HG03469 (cell line): ENCODE measurements around the gene SLC26A9.

Experiments used
- ATAC-seq: cut with Tn5 transposase; IDR thresholded peaks from one replicate; pipeline ENCODE4 v1.9.1; 2021; ENCODE audit warnings: mild to moderate bottlenecking, moderate library complexity, moderate number of reproducible peaks; ENCODE audit not compliant: unreplicated experiment

Gene SLC26A9, protein sequence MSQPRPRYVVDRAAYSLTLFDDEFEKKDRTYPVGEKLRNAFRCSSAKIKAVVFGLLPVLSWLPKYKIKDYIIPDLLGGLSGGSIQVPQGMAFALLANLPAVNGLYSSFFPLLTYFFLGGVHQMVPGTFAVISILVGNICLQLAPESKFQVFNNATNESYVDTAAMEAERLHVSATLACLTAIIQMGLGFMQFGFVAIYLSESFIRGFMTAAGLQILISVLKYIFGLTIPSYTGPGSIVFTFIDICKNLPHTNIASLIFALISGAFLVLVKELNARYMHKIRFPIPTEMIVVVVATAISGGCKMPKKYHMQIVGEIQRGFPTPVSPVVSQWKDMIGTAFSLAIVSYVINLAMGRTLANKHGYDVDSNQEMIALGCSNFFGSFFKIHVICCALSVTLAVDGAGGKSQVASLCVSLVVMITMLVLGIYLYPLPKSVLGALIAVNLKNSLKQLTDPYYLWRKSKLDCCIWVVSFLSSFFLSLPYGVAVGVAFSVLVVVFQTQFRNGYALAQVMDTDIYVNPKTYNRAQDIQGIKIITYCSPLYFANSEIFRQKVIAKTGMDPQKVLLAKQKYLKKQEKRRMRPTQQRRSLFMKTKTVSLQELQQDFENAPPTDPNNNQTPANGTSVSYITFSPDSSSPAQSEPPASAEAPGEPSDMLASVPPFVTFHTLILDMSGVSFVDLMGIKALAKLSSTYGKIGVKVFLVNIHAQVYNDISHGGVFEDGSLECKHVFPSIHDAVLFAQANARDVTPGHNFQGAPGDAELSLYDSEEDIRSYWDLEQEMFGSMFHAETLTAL

DNA sequence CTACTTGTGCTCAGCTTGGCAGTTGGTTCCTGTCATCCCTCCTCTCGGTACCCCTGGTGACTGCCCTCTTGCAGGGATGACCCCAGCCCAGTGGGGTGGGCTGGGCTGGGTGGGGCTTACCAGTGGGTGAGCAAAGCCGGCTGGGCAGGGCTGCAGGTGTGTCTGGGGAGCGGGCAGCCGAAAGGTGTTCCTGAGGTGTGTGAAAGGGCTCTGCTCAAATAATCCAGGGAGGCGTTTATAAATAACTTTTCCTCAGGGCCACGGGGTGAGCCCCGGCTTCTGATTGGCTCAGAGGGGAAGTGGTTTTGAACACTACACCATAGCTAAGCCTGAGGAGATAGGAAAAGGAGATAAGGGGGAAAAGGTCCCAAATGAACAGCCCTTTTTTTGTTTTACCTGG is at the start of gene SLC26A9:
SLC26A9 (minus strand) TSS at position 212 of the 400 bp plus-strand sequence. CDS start 7,636 bp downstream, outside the sequence.
- ATAC-seq, result no peak

DNA sequence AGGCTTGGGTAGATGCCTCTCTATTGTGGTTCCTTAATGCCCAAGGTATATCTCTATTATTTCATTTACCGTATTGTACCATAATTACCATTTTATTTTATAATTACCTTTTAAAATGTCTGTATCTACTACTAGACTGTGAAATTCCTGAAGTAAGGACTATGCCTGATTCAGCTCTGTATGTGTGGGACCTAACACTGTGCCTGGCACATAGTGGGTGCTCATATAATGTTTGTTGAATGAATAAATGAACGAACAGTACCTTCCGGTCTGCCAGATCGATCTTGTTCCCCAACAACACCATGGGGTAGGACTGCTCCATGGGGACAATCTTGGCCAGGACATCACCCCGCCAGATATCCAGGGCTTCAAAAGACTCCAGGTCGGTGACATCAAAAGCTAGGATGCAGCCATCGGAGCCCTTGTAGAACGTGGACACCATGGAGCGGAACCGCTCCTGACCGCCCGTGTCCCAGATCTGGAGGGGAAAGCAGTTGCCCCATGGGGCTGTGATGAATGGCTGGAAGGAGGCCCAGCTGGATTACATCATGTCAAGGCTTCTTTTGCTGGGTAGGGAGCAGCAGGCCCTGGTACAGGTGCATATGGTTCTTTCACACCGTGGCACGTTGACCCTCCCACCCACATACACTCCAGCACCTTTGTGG is 49.1 kb upstream of the SLC26A9 start:
- no peak for ATAC-seq

DNA sequence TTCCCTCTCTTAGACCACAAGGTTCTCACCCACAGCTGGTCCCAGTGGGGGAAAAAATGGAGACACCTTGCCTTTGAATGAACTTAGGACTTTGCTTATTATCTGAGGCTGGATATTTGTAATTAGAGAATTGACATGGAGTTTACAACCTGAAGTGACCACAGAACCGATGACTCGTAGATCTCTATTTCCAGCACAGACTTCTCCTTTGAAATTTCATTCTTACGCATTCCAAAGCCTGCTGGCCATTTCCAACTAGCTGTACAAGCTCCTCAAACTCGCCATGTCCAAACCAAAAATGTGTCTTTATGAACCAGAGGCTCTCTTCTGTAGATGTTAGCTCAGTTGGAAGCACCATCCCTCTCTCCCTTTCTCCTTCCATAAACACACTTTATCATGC is 48.0 kb upstream of the SLC26A9 start:
- ATAC-seq, result no peak

DNA sequence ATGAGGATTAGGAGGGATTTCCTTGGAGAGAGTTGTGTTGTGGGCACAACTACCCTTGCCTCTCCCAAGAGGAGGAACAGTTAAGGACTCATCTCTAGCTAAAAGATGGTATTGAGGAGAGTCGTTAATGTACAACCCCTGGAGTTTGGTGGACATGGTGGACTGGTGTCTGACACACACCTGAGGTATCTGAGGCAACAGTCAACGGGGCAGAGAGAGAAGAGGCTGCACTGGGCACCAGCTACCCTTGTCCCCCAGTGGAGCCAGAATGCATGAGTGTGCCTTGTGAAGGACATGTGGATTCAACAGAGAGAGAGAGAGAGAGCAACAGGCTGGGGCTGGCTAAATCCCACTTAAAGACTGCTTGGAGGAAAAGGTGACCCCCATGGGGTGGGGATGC is 47.0 kb upstream of the SLC26A9 start:
- ATAC-seq, result no peak

DNA sequence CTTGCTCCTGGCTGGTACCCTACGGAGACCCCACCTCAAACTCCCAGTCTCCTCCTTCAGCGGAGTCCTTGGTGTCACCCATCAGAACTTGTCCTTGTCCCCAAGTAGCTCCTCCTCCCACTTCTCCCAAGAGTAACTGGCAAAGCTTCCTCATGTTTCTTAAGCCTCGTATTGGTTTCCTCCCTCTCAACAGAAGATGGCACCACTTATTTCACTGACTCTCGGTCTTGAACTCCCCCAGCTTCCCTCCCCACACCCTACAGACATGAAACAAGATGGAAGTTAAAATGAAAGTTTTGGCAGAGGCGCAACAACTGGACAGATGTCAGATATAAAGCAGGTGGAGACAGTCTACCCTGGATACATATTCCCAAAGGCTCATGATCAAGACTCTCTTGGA is 46.5 kb upstream of the SLC26A9 start:
- no peak for ATAC-seq

DNA sequence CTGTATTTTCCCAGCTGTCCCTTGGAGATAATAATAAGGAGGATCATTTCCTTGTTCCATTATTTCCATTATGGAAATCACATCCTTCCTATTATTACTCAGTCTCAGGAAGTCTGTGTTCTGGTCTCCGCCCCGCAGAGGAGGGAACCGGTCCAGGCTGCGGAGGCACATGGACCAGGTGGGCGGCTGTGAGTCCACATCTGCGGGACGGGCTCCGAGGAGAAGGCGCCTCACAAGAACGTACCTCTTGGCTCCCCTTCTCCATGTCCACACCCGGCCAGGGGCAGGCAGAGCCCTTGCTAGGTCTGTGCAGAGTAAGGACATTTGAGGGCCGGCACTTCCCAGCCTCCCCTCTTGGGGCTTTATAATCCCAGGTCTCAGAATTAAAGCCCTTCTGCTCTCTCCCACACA is 45.3 kb upstream of the SLC26A9 start:
- ATAC-seq, result no peak

DNA sequence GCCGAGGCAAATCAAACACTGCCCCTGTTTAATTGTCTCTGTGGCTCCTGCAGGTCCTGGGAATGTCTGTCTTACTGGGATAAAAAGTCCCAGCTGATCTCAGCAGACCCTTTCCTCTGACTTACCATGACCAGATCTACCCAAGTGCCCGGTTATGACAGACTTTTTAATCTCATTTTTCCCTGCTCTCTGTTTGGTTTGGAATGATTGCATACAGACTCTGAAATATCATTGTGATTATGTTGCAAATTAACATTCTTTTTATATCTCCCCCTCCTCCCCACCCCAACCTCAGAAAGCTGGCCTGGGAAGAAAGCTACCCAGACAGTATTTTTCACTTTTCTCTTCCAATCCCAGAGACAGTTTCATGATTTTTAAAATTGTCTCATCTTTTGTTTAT is 43.6 kb upstream of the SLC26A9 start:
- ATAC-seq, result no peak

DNA sequence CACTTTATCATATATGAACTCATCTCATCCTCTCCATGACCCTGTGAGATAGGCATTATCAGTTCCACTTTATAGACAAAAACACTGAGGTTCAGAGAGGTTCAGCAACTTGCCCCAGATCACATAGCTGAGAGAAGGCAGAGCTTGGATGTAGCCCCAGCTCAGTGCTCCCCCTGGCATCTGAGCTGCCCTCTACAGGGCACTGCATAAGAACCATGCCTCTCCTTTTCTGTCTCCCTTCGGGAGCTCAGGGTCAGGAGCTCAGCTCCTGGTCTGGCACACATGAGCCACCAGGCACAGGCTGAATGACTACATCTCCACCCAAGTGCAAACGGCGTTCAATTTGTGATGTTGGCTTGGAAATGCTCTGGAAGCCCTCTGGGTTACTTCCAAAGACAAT is 43.0 kb upstream of the SLC26A9 start:
- ATAC-seq, result no peak

DNA sequence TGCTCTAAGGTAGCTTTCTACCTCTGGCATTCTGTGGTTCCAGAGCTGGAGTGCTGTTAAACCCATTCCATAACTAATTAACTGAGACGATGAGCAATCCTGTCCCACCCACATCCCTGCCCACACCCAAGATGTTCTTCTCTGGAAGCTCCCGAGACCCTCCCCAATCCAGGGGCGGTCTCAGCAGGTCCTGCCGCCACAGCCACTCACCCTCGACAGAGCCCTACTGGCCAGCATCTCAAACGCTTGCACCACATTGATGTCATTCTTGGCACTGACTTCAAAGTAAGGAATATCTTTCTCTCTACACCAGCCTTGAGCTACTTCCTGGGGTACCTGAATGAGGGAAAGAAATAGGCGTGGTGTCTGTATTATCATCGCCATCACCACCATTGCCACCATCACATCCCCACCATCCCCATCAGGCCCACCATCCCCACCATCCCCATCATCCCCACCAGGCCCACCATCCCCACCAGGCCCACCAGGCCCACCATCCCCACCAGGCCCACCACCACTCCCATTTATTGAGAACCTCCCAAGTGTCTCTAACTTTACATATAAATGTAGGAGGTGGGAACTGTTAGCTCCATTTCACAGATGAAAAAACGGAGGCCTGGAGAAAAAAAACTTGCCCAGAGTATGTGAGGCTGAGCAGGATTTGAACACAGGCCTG is 42.2 kb upstream of the SLC26A9 start:
- no peak for ATAC-seq

DNA sequence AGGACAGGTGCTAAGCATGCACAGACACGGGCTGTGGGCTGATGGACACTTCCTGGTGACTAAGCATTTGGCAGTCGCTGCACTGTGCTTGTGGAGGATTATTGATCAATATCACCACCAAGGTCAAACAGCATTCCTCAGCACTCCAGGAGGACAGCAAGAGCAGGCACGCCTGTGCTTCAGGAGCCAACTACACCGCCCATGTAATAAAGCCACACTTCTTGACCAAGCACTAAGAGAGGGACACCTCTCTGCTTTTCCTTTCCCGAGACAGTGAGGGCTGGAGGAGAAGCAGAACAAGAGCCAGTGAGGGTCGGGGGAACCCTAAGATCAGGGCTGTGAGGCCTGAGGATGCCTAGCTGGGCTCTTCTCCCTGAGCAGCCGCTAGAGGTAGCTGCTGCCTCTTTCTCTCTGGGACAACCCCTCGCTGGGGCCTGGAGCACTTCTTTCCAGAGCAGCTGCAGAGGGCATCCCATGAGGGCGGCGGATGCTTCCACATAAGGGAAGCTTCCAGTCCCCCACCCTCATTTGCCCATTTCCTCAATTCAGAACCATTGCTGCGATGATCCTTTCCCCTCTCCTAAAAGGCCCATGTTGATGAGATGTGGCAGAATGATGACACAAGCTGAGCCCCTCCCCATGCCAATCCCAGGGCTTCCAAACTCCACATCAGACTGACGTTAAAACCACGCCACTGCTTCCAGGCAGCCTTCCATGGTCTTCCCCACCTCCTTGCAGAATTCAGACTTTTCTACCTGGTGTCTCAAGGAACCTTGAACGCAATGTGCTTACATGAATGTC is 40.9 kb upstream of the SLC26A9 start:
- no peak for ATAC-seq

DNA sequence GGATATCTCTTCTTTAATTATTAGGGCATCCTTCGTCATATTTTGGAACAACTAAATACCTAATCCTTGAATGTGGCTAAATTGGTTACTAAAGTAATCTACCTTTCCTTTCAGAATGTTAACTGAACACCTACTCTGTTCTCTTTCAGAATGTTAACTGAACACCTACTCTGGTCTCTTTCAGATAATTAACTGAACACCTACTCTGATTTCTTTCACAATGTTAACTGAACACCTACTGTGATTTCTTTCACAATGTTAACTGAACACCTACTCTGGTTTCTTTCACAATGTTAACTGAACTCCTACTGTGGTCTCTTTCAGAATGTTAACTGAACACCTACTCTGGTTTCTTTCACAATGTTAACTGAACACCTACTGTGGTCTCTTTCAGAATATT is 38.0 kb upstream of the SLC26A9 start:
- ATAC-seq, result no peak

DNA sequence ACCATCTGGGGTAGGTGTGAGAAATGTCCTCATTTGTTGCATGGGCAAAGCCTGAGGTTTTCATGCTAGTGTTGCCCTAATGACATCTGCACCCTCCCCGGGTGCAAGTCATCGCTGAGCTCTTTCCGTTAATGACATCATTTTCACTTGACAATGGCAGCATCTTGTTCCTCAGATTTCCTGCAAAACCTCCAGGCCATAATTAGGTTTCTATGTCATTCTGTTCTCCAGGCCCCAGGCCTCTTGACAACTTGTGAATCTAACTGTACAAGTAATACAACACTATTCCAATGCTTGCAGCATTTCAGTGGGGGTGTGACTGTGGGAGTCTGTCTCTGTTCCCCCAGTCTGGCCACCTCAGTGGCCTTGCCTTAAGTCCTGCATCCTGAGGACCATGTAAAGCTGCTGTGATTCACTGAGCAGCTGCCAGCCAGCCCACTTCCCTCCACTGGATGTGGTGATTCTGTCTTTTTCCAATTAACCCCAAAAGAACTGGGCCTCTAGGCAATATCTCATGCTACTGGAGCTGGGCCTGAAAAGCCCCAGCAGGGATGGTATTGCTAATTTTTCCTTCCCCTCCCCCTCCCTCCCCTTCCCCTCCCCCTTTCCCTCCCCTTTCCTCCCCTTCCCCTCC is 37.1 kb upstream of the SLC26A9 start:
- ATAC-seq, result no peak

DNA sequence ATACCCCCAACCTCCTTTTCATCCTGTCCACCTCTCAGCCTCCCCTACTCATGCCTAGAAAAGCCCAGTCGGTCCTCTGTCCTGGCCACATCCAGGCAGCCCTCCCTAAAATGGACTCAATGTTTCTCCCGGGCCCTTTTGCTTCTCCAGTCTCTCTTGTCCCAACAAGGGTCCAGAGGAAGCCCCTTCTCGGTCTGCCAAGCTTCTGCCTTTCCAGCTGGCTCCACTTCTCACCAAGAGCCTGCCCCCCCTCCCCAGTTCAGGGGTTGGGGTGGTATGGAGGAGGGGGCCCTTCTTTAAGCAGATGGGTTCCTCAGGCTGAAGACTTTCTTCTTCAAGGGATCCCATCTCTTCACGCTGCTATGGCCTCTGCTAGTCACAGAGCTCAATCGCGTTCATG is 36.0 kb upstream of the SLC26A9 start:
- no peak for ATAC-seq

DNA sequence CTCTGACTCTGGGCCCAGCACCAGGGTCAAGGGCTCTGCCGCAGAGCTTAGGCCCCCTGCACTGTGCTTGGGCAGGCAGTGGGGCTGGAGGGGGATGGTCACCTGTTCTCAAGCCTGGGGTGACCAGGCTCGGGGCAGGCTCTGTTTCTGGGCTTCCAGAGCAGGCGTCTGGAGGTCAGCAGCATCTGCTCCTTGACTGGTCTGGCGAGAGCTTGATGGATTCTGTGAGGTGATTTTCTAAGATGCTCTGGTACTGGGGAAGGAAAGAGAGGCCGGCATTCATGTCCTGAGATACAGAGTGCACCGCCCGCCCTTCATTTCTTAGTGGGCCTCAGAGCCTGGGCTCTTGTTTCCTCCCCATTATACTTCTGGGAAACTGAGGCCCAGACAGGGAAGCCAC is 35.4 kb upstream of the SLC26A9 start:
- no peak for ATAC-seq

DNA sequence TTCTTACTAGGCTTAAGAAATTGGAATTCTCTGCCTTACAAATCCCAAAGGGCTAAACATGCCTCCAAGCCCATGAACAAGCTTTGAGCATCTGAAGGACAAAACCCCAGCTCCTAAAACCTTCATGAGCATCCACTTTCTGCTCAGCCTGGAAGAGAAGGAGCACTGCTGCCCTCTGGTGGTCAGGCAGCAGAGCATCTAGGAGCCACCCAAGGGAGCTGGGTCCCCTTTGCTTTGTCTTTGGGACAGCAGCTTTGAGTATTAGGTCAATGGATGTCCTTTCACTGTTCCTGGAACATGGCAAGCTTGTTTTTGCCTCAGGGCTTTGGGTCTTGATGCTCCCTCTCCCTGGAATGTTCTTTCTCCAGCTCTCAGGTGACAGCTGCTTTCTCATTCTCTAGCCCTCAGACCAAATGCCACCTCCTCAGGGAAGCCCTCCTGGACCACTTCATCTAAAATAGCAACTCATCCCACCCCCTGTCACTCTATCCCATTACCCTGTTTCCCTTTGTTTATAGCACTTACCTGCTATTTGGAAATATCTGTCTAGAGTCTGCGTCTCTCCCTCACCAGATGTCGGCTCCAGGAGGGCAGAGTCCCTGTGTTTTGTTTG is 34.3 kb upstream of the SLC26A9 start:
- ATAC-seq, result no peak

DNA sequence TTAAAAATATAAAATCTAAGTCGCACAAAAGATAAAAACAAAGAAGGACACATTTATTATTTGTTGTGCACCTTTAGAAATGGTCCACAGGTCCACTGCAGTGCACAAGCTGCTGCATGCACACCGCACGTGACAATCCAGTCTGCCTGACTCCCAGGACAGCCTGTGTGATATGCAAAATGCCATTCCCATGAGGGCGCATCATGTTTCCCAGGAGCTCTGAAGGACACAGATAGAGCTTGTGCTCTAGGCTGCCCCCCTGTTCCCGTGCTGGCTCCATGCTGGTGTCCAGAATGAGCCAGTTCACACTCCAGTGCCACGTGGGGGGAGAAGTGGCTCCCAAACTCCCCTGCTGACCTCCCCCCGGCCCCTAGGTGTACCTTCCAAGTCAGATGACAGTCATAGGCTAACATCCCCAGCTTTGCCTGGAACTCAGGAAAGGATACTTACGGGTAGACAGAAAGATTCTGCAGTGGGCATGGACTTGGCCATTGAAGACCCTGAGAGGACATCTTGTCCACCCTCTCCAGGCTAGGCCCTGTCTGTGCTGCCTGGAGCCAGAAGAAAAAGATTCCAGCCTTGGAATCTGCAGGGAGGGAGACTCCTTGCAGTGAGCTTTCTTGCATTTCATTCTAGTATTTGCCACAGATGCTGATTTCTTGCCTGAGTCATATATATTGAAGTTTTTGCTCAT is 33.6 kb upstream of the SLC26A9 start:
- no peak for ATAC-seq

DNA sequence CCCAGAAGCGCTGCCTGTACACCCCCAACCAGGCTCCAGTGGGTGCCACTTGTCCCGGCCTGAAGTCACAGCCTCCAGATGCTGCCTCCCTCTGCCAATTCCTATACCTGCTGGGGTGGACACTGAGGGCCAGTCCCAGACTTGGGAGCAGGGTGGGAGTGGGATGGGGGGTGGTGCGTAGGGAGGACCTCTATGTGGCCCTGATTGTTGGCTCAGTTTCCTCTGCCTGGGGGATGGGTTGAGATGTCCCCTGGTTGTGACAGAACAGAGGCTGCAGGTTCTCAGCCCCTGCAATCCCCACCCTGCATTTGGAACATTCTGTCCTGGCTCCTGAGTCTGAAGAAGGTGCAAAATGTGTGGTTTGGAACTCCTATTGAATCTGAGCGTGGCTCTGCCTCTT is 32.8 kb upstream of the SLC26A9 start:
- no peak for ATAC-seq

DNA sequence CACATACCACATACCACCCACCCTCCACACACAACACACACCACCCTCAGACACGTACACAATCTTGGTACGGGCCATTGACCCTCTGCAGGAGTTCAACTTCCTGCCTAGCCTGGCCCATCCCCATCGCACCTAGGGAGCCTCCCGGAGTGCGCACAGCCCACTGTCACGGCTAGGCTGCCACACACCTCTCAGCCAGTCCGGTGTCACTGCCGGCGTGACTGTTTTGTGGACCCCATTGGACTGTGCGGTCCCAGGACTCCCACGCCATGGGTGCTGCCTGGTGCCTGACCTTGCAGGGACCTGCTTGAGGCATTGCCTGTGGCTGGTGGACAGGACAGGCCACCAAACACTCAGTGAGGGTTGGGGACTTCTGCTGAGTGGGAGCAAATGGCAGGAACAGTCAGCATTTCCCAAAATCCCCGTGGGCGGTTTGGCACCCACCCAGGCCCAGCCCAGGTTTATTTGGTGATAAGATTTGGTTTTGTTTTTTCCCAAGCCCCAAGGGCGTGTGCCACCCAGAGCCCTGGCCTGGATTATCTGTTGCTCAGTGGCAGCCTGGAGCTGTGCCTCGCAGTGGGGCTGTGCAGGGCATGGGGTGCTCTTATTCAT is 32.2 kb upstream of the SLC26A9 start:
- no peak for ATAC-seq
